ENCODE results near the gene EYA2. TPM values are rescaled to one million over a fixed set of nuclear protein-coding genes. Genes with fewer than 3 reads are reported as not detected.

The EYA2 gene
- total RNA-seq, 4 donors from 2014 or later: 2.0 to 11.0 (median 5.6) TPM

GRCh38 chr20:46937533-46938226 lies 43.0 kb downstream of the EYA2 start:
- H3K36me3 ChIP-seq: no peaks in the 10 kb centered on the region
- DNase-seq: no peak
- H3K27me3 ChIP-seq: peaks cover 0 to 5% of the 10 kb centered on the region in 2 donors
- no peaks in the 10 kb centered on the region for H3K9me3 ChIP-seq
- no peaks in the 10 kb centered on the region for H3K4me1 ChIP-seq
- TF ChIP-seq CTCF (IDR thresholded peaks at IDR 0.05) (no peak), POLR2A (IDR thresholded peaks at IDR 0.05) (no peak)
- intact Hi-C loops (cut with DNase I; ENCODE audit: low total_unique reads): no loop called here
- H3K4me3 ChIP-seq: no peak overlapping the region
- no peak overlapping the region for H3K27ac ChIP-seq

- DNase-seq: no peak
- H3K27ac ChIP-seq: no peak overlapping the region
- H3K9me3 ChIP-seq: no peaks in the 10 kb centered on the region
- intact Hi-C loops (cut with DNase I; ENCODE audit: low total_unique reads): no loop called here
- H3K4me1 ChIP-seq: no peaks in the 10 kb centered on the region
- no peaks in the 10 kb centered on the region for H3K36me3 ChIP-seq
- peaks cover 0 to 5% of the 10 kb centered on the region in 2 donors for H3K27me3 ChIP-seq
- TF ChIP-seq CTCF (IDR thresholded peaks at IDR 0.05) (no peak), POLR2A (IDR thresholded peaks at IDR 0.05) (no peak)
- no peak overlapping the region for H3K4me3 ChIP-seq
Measured at GRCh38 chr20:46938434-46938833, 43.8 kb downstream of the EYA2 start.

- Histone ChIP-seq H3K4me3 (no peak overlapping the region), H3K36me3 (no peaks in the 10 kb centered on the region), H3K4me1 (no peaks in the 10 kb centered on the region), H3K27ac (no peak overlapping the region), H3K27me3 (peaks cover 0 to 5% of the 10 kb centered on the region in 2 donors), H3K9me3 (no peaks in the 10 kb centered on the region)
- intact Hi-C loops (cut with DNase I; ENCODE audit: low total_unique reads): no loop called here
- TF ChIP-seq POLR2A (IDR thresholded peaks at IDR 0.05) (no peak), CTCF (IDR thresholded peaks at IDR 0.05) (no peak)
- no peak for DNase-seq
Measured at GRCh38 chr20:46939031-46939965, 44.7 kb downstream of the EYA2 start.

- Histone ChIP-seq H3K4me1 (no peaks in the 10 kb centered on the region), H3K27me3 (peaks cover 0 to under 1% of the 10 kb centered on the region in 2 donors), H3K36me3 (no peaks in the 10 kb centered on the region), H3K27ac (no peak overlapping the region), H3K9me3 (no peaks in the 10 kb centered on the region), H3K4me3 (no peak overlapping the region)
- no peak for DNase-seq
- intact Hi-C loops (cut with DNase I; ENCODE audit: low total_unique reads): no loop called here
- TF ChIP-seq POLR2A (IDR thresholded peaks at IDR 0.05): no peak
- no peak for TF ChIP-seq CTCF (IDR thresholded peaks at IDR 0.05)
Measured at GRCh38 chr20:46940616-46941015, 46.0 kb downstream of the EYA2 start.

GRCh38 chr20:46941404-46941803 lies 46.8 kb downstream of the EYA2 start:
- no peak overlapping the region for H3K27ac ChIP-seq
- no peak overlapping the region for H3K4me3 ChIP-seq
- intact Hi-C loops (cut with DNase I; ENCODE audit: low total_unique reads): no loop called here
- H3K36me3 ChIP-seq: no peaks in the 10 kb centered on the region
- no peaks in the 10 kb centered on the region for H3K4me1 ChIP-seq
- DNase-seq: no peak
- no peak for TF ChIP-seq CTCF (IDR thresholded peaks at IDR 0.05)
- TF ChIP-seq POLR2A (IDR thresholded peaks at IDR 0.05): no peak
- no peaks in the 10 kb centered on the region for H3K9me3 ChIP-seq
- no peaks in the 10 kb centered on the region for H3K27me3 ChIP-seq
